ENCODE data around the gene CSTF1. TPM values are rescaled to one million over a fixed set of nuclear protein-coding genes. Genes with fewer than 3 reads are reported as not detected.

The CSTF1 gene
- total and polyA plus RNA-seq, 2 of the 4 experiments (the other 2 are of a cell fraction), result 48.8 to 105 TPM

DNA sequence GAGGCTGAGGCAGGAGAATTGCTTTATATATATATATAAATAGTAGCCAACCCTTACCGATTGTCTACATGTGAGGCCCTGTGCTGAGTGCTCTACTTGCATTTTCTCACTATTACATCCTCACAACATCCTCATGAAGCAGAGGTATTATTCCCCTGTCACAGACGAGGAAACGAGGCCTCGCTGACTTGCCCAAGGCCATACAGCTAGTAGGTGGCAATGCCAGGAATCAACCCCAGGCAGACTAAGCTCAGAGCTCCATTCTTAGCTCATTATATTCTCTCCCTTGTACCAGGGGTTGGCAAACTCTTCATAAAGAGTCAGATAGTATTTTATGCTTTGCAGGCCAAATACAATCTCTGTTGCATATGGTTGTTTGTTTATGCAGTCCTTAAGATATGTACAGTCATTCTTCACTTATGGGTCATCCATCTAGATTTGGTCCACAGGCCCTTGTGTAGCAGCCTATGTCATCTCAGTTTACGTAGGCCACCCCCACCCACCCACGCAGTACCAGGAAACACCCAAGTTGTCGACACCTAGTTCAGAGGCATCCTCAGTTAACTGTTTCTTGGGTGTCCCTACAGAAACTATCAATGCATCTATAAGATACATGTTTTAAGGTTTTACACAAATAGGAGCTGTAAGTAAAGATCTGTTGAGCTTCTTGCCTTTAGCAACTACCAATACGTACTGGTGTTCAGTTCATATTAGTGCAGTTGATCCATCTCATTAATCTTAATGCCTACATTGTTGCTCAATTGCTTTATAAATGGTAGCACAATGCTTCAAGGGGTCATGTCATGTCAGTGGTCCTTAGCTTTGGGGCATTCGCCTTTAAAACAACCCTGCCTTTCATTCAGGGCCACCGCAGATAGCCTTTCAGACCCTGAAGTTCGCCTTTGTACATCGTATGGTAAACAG is 22.7 kb downstream of the CSTF1 start:
- H3K56ac ChIP-seq (ENCODE audit: extremely low read depth, insufficient read depth, low read length), result peak overlapping the region; percentile 82
- no peaks in the 10 kb centered on the region for H3K9me3 ChIP-seq (ENCODE audit: control insufficient read depth, insufficient read depth, low read length)
- H3K4ac ChIP-seq (ENCODE audit: low read depth, low read length), result peak overlapping the region; percentile 99
- in situ Hi-C loops (cut with MboI; ENCODE audit: low sequenced_read_pairs), result no loop called here
- peak overlapping the region; percentile 98 for H2BK20ac ChIP-seq (ENCODE audit: low read depth, low read length)
- DNase-seq (peak; percentile 97), ATAC-seq (ENCODE audit: low read depth) (peak; percentile 74)
- H2AK9ac ChIP-seq (replicated peaks; ENCODE audit: low read depth, low read length, poor library complexity), result peak overlapping the region; percentile 43
- peaks cover 34 to 62% of the 10 kb centered on the region in 2 experiments for H3K79me1 ChIP-seq (ENCODE audit: low read depth in 1 of 2, low read length in 2 of 2)
- CTCF ChIA-PET, result no interaction called here
- POLR2A ChIA-PET (ENCODE audit: unreplicated experiment), result interaction anchor here (0.5 to 1.5 kb wide), 3 partner anchors 18 to 36 kb away, joined by 3 to 7 read pairs (median 5); no protein-coding TSS in a partner anchor
- H4K20me1 ChIP-seq (ENCODE audit: insufficient read depth, low read length), result no peaks in the 10 kb centered on the region
- H2BK120ac ChIP-seq (ENCODE audit: low read depth, low read length), result peak overlapping the region; percentile 99
- H3K27ac ChIP-seq (ENCODE audit: insufficient read depth, low read length), result peak overlapping the region; percentile 88
- H3K4me3 ChIP-seq (ENCODE audit: insufficient read depth, low read depth, low read length), result no peak overlapping the region
- peak overlapping the region; percentile 93 for H3K18ac ChIP-seq (ENCODE audit: low read depth, low read length)
- peak overlapping the region; percentile 28; the same call in 1 of the 2 replicates for H3K9ac ChIP-seq (ENCODE audit: low read depth, low read length)
- H3K4me2 ChIP-seq (ENCODE audit: low read depth, low read length), result peak overlapping the region; percentile 55
- peak overlapping the region; percentile 99 for H2AK5ac ChIP-seq (ENCODE audit: low read depth, low read length)
- H3K9me1 ChIP-seq (ENCODE audit: insufficient read depth, low read length), result peaks cover 32% of the 10 kb centered on the region
- H2AFZ ChIP-seq (replicated peaks; ENCODE audit: low read length, poor library complexity), result peak overlapping the region; percentile 46
- H4K91ac ChIP-seq (ENCODE audit: insufficient read depth, low read depth, low read length), result peak overlapping the region; percentile 98
- H2BK15ac ChIP-seq (ENCODE audit: low read depth, low read length), result peak overlapping the region; percentile 96
- H4K5ac ChIP-seq (ENCODE audit: low read depth, low read length), result peak overlapping the region; percentile 77
- no TSS peak for BruUV-seq (replicated peaks)
- H3K14ac ChIP-seq (replicated peaks; ENCODE audit: low read depth, low read length), result peak overlapping the region; percentile 94
- peak overlapping the region; percentile 96 for H2BK5ac ChIP-seq (ENCODE audit: low read depth, low read length, poor library complexity, severe bottlenecking)
- WGBS, 2 experiments (ENCODE audit: extremely low coverage in 2 of 2, insufficient read length in 1 of 2), result 73% methylated on average over 3 of the region's 12 CpGs; no CpG with 5 or more reads in 1 of the 2 experiments
- H4K8ac ChIP-seq (ENCODE audit: low read depth in 2 of 2, low read length in 2 of 2), result peak overlapping the region; percentile 90 to 92
- peaks cover 37% of the 10 kb centered on the region for H3K4me1 ChIP-seq (ENCODE audit: control insufficient read depth, insufficient read depth, low read length)
- peaks cover 18% of the 10 kb centered on the region for H3K36me3 ChIP-seq (ENCODE audit: control insufficient read depth, insufficient read depth, low read length)
- dilution Hi-C loops (cut with HindIII; ENCODE audit: low sequenced_read_pairs, unreplicated experiment), result no loop called here
- H3K27me3 ChIP-seq (ENCODE audit: control insufficient read depth, insufficient read depth, low read length), result no peaks in the 10 kb centered on the region
- intact Hi-C loops (cut with micrococcal nuclease), result loop anchor here (1.0 kb wide), 1 partner anchor 24 kb away; no protein-coding TSS in a partner anchor
- peak overlapping the region; percentile 97 for H3K23ac ChIP-seq (ENCODE audit: low read depth, low read length)
- TF ChIP-seq CTCF (conservative IDR thresholded peaks at IDR 0.05; ENCODE audit: low read depth, low read length) (no peak), NFE2L2 (IDR thresholded peaks at IDR 0.05; ENCODE audit: low read depth, low read length) (peak; percentile 63; the same call in 1 of the 2 replicates), MAFK (IDR thresholded peaks at IDR 0.05; ENCODE audit: low read depth, low read length) (peak; percentile 53), SMC3 (IDR thresholded peaks at IDR 0.05; ENCODE audit: low read depth, low read length) (no peak; the same call in 1 of the 2 replicates), RAD21 (IDR thresholded peaks at IDR 0.05; ENCODE audit: low read length) (no peak), MAZ (IDR thresholded peaks at IDR 0.05; ENCODE audit: borderline replicate concordance, low read depth, low read length) (no peak), CEBPB (IDR thresholded peaks at IDR 0.05; ENCODE audit: low read depth, low read length) (peak; percentile 18; the same call in 1 of the 2 replicates), POLR2A (IDR thresholded peaks at IDR 0.05; ENCODE audit: low read depth, low read length) (peak; percentile 57), BHLHE40 (IDR thresholded peaks at IDR 0.05; ENCODE audit: low read depth, low read length) (0 out of 2 replicates have a peak, but pooled peaks have one; percentile 52), RCOR1 (IDR thresholded peaks at IDR 0.05; ENCODE audit: insufficient replicate concordance, low read length) (peak; percentile 59), CHD1 (IDR thresholded peaks at IDR 0.05; ENCODE audit: low read depth, low read length) (0 out of 2 replicates have a peak, but pooled peaks have one; percentile 29)
- TF ChIP-seq, protein P1, sequence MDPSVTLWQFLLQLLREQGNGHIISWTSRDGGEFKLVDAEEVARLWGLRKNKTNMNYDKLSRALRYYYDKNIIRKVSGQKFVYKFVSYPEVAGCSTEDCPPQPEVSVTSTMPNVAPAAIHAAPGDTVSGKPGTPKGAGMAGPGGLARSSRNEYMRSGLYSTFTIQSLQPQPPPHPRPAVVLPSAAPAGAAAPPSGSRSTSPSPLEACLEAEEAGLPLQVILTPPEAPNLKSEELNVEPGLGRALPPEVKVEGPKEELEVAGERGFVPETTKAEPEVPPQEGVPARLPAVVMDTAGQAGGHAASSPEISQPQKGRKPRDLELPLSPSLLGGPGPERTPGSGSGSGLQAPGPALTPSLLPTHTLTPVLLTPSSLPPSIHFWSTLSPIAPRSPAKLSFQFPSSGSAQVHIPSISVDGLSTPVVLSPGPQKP (IDR thresholded peaks at IDR 0.05; ENCODE audit: borderline replicate concordance, low read depth, low read length), result no peak
- TF ChIP-seq, protein P2, sequence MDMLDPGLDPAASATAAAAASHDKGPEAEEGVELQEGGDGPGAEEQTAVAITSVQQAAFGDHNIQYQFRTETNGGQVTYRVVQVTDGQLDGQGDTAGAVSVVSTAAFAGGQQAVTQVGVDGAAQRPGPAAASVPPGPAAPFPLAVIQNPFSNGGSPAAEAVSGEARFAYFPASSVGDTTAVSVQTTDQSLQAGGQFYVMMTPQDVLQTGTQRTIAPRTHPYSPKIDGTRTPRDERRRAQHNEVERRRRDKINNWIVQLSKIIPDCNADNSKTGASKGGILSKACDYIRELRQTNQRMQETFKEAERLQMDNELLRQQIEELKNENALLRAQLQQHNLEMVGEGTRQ (IDR thresholded peaks at IDR 0.05; ENCODE audit: low read depth, low read length), result no peak
